MM.1S (cell line): ENCODE data around the gene GSS.

ENCODE experiments used
- DNase-seq: peaks from one replicate; pipeline ENCODE4 v3.0.0-alpha.2; 2015
- H2AFZ ChIP-seq: fragments of 300-600 bp; sonication (generic); 2 replicates; pipeline ENCODE4 v1.6.0; 2016; ENCODE audit warnings: antibody characterized with exemption, low read length
- H3F3A ChIP-seq: fragments of 300-600 bp; sonication (generic); 2 replicates; pipeline ENCODE4 v1.6.1; 2016; ENCODE audit warnings: mild to moderate bottlenecking, antibody characterized with exemption, low read length, moderate library complexity, mixed read lengths; ENCODE audit not compliant: insufficient read depth
- H3K27ac ChIP-seq: fragments of 300-600 bp; sonication (generic); 2 replicates; pipeline ENCODE4 v1.5.1; 2016; ENCODE audit warnings: mild to moderate bottlenecking, low read length
- H3K27me3 ChIP-seq: fragments of 300-600 bp; sonication (generic); replicated peaks from 2 replicates; pipeline ENCODE4 v1.6.0; 2016; ENCODE audit warnings: low read length; ENCODE audit not compliant: insufficient read depth
- H3K36me3 ChIP-seq: fragments of 300-600 bp; sonication (generic); replicated peaks from 2 replicates; pipeline ENCODE4 v1.6.1; 2016; ENCODE audit warnings: mild to moderate bottlenecking, low read length, mixed read lengths; ENCODE audit not compliant: insufficient read depth
- H3K4me1 ChIP-seq: fragments of 300-600 bp; sonication (generic); 2 replicates; pipeline ENCODE4 v1.6.1; 2016; ENCODE audit warnings: low read length, mixed read lengths
- H3K4me2 ChIP-seq: fragments of 300-600 bp; sonication (generic); 2 replicates; pipeline ENCODE4 v1.6.0; 2016; ENCODE audit warnings: low read depth, low read length
- H3K4me3 ChIP-seq: fragments of 300-600 bp; sonication (generic); 2 replicates; pipeline ENCODE4 v1.5.1; 2016; ENCODE audit warnings: low read length, mixed read lengths
- H3K79me2 ChIP-seq: fragments of 300-600 bp; sonication (generic); 2 replicates; pipeline ENCODE4 v1.6.1; 2016; ENCODE audit warnings: mixed run types, low read length, mixed read lengths
- H3K9ac ChIP-seq: fragments of 300-600 bp; sonication (generic); 2 replicates; pipeline ENCODE4 v1.6.1; 2016; ENCODE audit warnings: low read length, mixed read lengths
- H3K9me2 ChIP-seq: fragments of 300-600 bp; sonication (generic); replicated peaks from 2 replicates; pipeline ENCODE4 v1.6.1; 2016; ENCODE audit warnings: mild to moderate bottlenecking, low read length, mixed read lengths; ENCODE audit not compliant: insufficient read depth
- H3K9me3 ChIP-seq: fragments of 300-600 bp; sonication (generic); replicated peaks from 2 replicates; pipeline ENCODE4 v1.6.1; 2016; ENCODE audit warnings: mild to moderate bottlenecking, low read length, mixed read lengths; ENCODE audit not compliant: insufficient read depth
- H4K20me1 ChIP-seq: fragments of 300-600 bp; sonication (generic); 2 replicates; pipeline ENCODE4 v1.6.1; 2016; ENCODE audit warnings: mild to moderate bottlenecking, low read length, moderate library complexity, mixed read lengths; ENCODE audit not compliant: insufficient read depth
- CTCF ChIP-seq: fragments of 300-600 bp; sonication (generic); IDR thresholded peaks from 2 replicates; pipeline ENCODE4 v1.5.1; 2016; ENCODE audit warnings: antibody characterized with exemption, low read length, mixed read lengths
- EZH2 ChIP-seq: fragments of 300-600 bp; sonication (generic); optimal IDR thresholded peaks from 2 replicates; pipeline ENCODE3; 2017; ENCODE audit warnings: low read depth, mild to moderate bottlenecking, antibody characterized with exemption, low read length, mixed read lengths
- EZH2phosphoT487 ChIP-seq: fragments of 300-600 bp; sonication (generic); IDR thresholded peaks from 2 replicates; pipeline ENCODE4 v1.6.1; 2018; ENCODE audit warnings: antibody characterized with exemption, low read length

Gene GSS

GRCh38 chr20:34970846-34971560, 15.4 kb upstream of the GSS start:
- no peak for DNase-seq
- Histone ChIP-seq H3K4me3 (no peak overlapping the region), H3K4me2 (no peak overlapping the region), H3K9me2 (no peaks in the 10 kb centered on the region), H3K9me3 (no peaks in the 10 kb centered on the region), H3K27ac (no peak overlapping the region), H2AFZ (no peak overlapping the region), H3K36me3 (no peaks in the 10 kb centered on the region), H3K79me2 (no peaks in the 10 kb centered on the region), H3K9ac (no peak overlapping the region), H3K4me1 (no peaks in the 10 kb centered on the region), H3K27me3 (no peaks in the 10 kb centered on the region; the same call in 1 of the 2 replicates), H3F3A (no peaks in the 10 kb centered on the region), H4K20me1 (no peaks in the 10 kb centered on the region)
- TF ChIP-seq EZH2phosphoT487 (no peak), CTCF (no peak), EZH2 (no peak)

- no peaks in the 10 kb centered on the region for H4K20me1 ChIP-seq
- no peaks in the 10 kb centered on the region; the same call in 1 of the 2 replicates for H3K27me3 ChIP-seq
- no peaks in the 10 kb centered on the region for H3K79me2 ChIP-seq
- TF ChIP-seq CTCF (no peak), EZH2 (no peak), EZH2phosphoT487 (no peak)
- no peaks in the 10 kb centered on the region for H3K36me3 ChIP-seq
- no peak overlapping the region for H2AFZ ChIP-seq
- no peaks in the 10 kb centered on the region for H3K4me1 ChIP-seq
- H3K9me2 ChIP-seq = no peaks in the 10 kb centered on the region
- H3K4me3 ChIP-seq = no peak overlapping the region
- no peak overlapping the region for H3K9ac ChIP-seq
- H3K27ac ChIP-seq = no peak overlapping the region
- no peak overlapping the region for H3K4me2 ChIP-seq
- no peaks in the 10 kb centered on the region for H3F3A ChIP-seq
- no peak for DNase-seq
- no peaks in the 10 kb centered on the region for H3K9me3 ChIP-seq
These were observed 14.7 kb upstream of the GSS start for GRCh38 chr20:34970193-34970840.

- H3K27me3 ChIP-seq = no peaks in the 10 kb centered on the region
- H3K4me2 ChIP-seq = no peak overlapping the region
- no peak overlapping the region for H2AFZ ChIP-seq
- H3K9ac ChIP-seq = no peak overlapping the region
- no peaks in the 10 kb centered on the region for H4K20me1 ChIP-seq
- no peaks in the 10 kb centered on the region for H3F3A ChIP-seq
- H3K27ac ChIP-seq = no peak overlapping the region
- H3K4me3 ChIP-seq = no peak overlapping the region
- no peaks in the 10 kb centered on the region for H3K9me2 ChIP-seq
- no peaks in the 10 kb centered on the region for H3K9me3 ChIP-seq
- no peak for DNase-seq
- H3K36me3 ChIP-seq = no peaks in the 10 kb centered on the region
- TF ChIP-seq CTCF (no peak), EZH2phosphoT487 (no peak), EZH2 (no peak)
- H3K79me2 ChIP-seq = no peaks in the 10 kb centered on the region
- H3K4me1 ChIP-seq = no peaks in the 10 kb centered on the region
These were observed 12.6 kb upstream of the GSS start for GRCh38 chr20:34968042-34968775.
